K562 (cell line): ENCODE results near the gene B3GAT3. TPM values are rescaled to one million over a fixed set of nuclear protein-coding genes. Genes with fewer than 3 reads are reported as not detected.

Experiments used
- ATF3 ChIP-seq, 2 experiments: fragments of 450-650 bp in 1 of 2; sonication (generic) in 1 of 2; formaldehyde crosslinking in 1 of 2; IDR thresholded peaks in 1 of 2; conservative IDR thresholded peaks in 1 of 2; 2 replicates each; pipeline versions ENCODE4 v1.6.1 to v1.8.1; 2016 to 2023; ENCODE audit warnings: mild to moderate bottlenecking in 2 of 2, moderate library complexity in 2 of 2, inconsistent platforms in 1 of 2, missing genetic modification reagents in 1 of 2
- BCOR ChIP-seq: fragments of 450-650 bp; IDR thresholded peaks from 2 replicates; pipeline ENCODE4 v1.6.1; 2016
- CSDE1 ChIP-seq, 2 experiments: fragments of 450-650 bp; IDR thresholded peaks; 2 replicates each; pipeline ENCODE4 v1.6.1; 2016; ENCODE audit warnings: mild to moderate bottlenecking in 1 of 2
- DACH1 ChIP-seq: fragments of 450-650 bp; IDR thresholded peaks from 2 replicates; pipeline ENCODE4 v1.6.1; 2018; ENCODE audit not compliant: partially characterized antibody
- FOXM1 ChIP-seq, 2 experiments: fragments of 450-650 bp in 1 of 2; sonication (generic) in 1 of 2; formaldehyde crosslinking in 1 of 2; IDR thresholded peaks; 2 replicates each; pipeline versions ENCODE4 v1.6.1 to v1.9.0; 2017 to 2022; ENCODE audit warnings: low read depth in 2 of 2, mild to moderate bottlenecking in 2 of 2, missing genetic modification reagents in 1 of 2, moderate library complexity in 1 of 2
- JUND ChIP-seq, 2 experiments: IDR thresholded peaks; 2 replicates in 1 of 2; 3 replicates in 1 of 2; pipeline ENCODE4 v1.6.1; 2011; ENCODE audit warnings: borderline replicate concordance in 2 of 2, low read depth in 2 of 2, low read length in 2 of 2, improper control_type of control experiment in 1 of 2, missing biosample characterization in 1 of 2, missing genetic modification characterization in 1 of 2, missing genetic modification reagents in 1 of 2
- NBN ChIP-seq: fragments of 450-650 bp; IDR thresholded peaks from 2 replicates; pipeline ENCODE4 v1.6.1; 2016; ENCODE audit warnings: low read depth, mild to moderate bottlenecking
- NEUROD1 ChIP-seq: fragments of 150-350 bp; IDR thresholded peaks from 2 replicates; pipeline ENCODE4 v1.6.1; 2014; ENCODE audit warnings: borderline replicate concordance, low read length, low read depth; ENCODE audit not compliant: partially characterized antibody
- NFIX ChIP-seq: fragments of 250-450 bp; sonication (Bioruptor Pico); IDR thresholded peaks from 2 replicates; pipeline ENCODE4 v1.4.0; 2020; ENCODE audit warnings: low read depth, mild to moderate bottlenecking, moderate library complexity
- NFYB ChIP-seq: IDR thresholded peaks from 2 replicates; pipeline ENCODE4 v1.6.1; 2011; ENCODE audit warnings: mild to moderate bottlenecking, moderate library complexity; ENCODE audit not compliant: insufficient read length; ENCODE audit errors: extremely low read depth
- NR2C1 ChIP-seq, 2 experiments: fragments of 450-650 bp; IDR thresholded peaks; 2 replicates each; pipeline ENCODE4 v1.6.1; 2017; ENCODE audit warnings: mild to moderate bottlenecking in 2 of 2, antibody characterized with exemption in 1 of 2, inconsistent platforms in 1 of 2, missing compliant biosample characterization in 1 of 2, missing genetic modification characterization in 1 of 2
- RBM25 ChIP-seq: fragments of 200-400 bp; formaldehyde crosslinking; IDR thresholded peaks from 2 replicates; pipeline ENCODE4 v1.6.1; 2018; ENCODE audit warnings: low read length, low read depth, moderate library complexity; ENCODE audit not compliant: severe bottlenecking
- ZC3H8 ChIP-seq: fragments of 450-650 bp; IDR thresholded peaks from 2 replicates; pipeline ENCODE4 v1.6.1; 2017
- ZNF175 ChIP-seq: fragments of 200-800 bp; sonication (Bioruptor generic); IDR thresholded peaks from 2 replicates; pipeline ENCODE4 v1.6.1; 2016; ENCODE audit warnings: low read depth, mild to moderate bottlenecking, missing genetic modification characterization, missing compliant biosample characterization
- ZNF512 ChIP-seq: IDR thresholded peaks from 2 replicates; pipeline ENCODE4 v1.6.1; 2016; ENCODE audit warnings: missing genetic modification characterization, missing compliant biosample characterization
- ZNF639 ChIP-seq, 2 experiments: fragments of 200-800 bp in 1 of 2; sonication (Bioruptor generic) in 1 of 2; sonication (generic) in 1 of 2; formaldehyde crosslinking in 1 of 2; IDR thresholded peaks in 1 of 2; conservative IDR thresholded peaks in 1 of 2; 2 replicates each; pipeline versions ENCODE4 v1.5.0 to v1.6.1; 2016 to 2020; ENCODE audit warnings: missing compliant biosample characterization in 1 of 2, missing genetic modification characterization in 1 of 2, missing genetic modification reagents in 1 of 2
- ZNF740 ChIP-seq, 3 experiments: fragments of 200-800 bp in 1 of 3; sonication (Bioruptor generic) in 1 of 3; sonication (generic) in 1 of 3; formaldehyde crosslinking in 1 of 3; IDR thresholded peaks; 2 replicates each; pipeline versions ENCODE4 v1.6.1 to v1.8.0; 2016 to 2022; ENCODE audit warnings: mild to moderate bottlenecking in 2 of 3, missing compliant biosample characterization in 2 of 3, missing genetic modification characterization in 2 of 3, missing genetic modification reagents in 1 of 3
- ZNF79 ChIP-seq: fragments of 250-450 bp; sonication (Bioruptor Pico); IDR thresholded peaks from 2 replicates; pipeline ENCODE4 v1.4.0; 2020; ENCODE audit warnings: low read depth, mild to moderate bottlenecking, moderate library complexity
- polyA plus RNA-seq, 8 experiments: library from polyadenylated mRNA; depleted of rRNA in 4 of 8; stranded (reverse) in 5 of 8; unstranded in 3 of 8; fragments of >200 nt; fragmentation: Nextera tagmentation in 2 of 8; fragmentation: Illumina TruSeq in 1 of 8; extraction: Ambion mirVana in 2 of 8; extraction: Trizol in 1 of 8; gene quantifications; 2 replicates each; pipeline versions ENCODE4 v1.2.1 to v1.2.3, GENCODE V29; 2011 to 2014; ENCODE audit warnings: inconsistent platforms in 1 of 8, missing spikeins in 1 of 8
- total RNA-seq, 7 experiments: library from RNA; depleted of rRNA in 6 of 7; stranded (reverse); fragments of >200 nt in 6 of 7; fragmentation: Illumina TruSeq in 2 of 7; extraction: Trizol in 2 of 7; gene quantifications; 2 replicates each; pipeline versions ENCODE4 v1.2.1 to v1.2.3, GENCODE V29; 2011 to 2021; ENCODE audit warnings: low replicate concordance in 1 of 7

B3GAT3 gene
- total and polyA plus RNA-seq, 9 of the 15 experiments (the other 6 are each of a cell fraction or from before 2014, with no cell fraction given): 0.30 to 64.0 (median 21.4) TPM

GRCh38 chr11:62599069-62599696 lies 22.6 kb downstream of the B3GAT3 start (continued):
- TF ChIP-seq FOXM1 (IDR thresholded peaks at IDR 0.05; ENCODE audit: low read depth) (peak; percentile 81), FOXM1 (CRISPR knock-in tag; IDR thresholded peaks at IDR 0.05; ENCODE audit: low read depth) (no peak), ZNF175 (CRISPR knock-in tag) (0 out of 2 replicates have a peak, but pooled peaks have one; percentile 22), ATF3 (IDR thresholded peaks at IDR 0.05) (peak; percentile 27; the same call in 1 of the 2 replicates), ATF3 (CRISPR knock-in tag; conservative IDR thresholded peaks at IDR 0.05) (no peak), CSDE1 (IDR thresholded peaks at IDR 0.05) (0 out of 4 replicates have a peak, but pooled peaks of 1 of the 2 experiments have one; percentile 50), NR2C1 (IDR thresholded peaks at IDR 0.05) (peak; percentile 74), NR2C1 (tag; IDR thresholded peaks at IDR 0.05) (peak; percentile 73), DACH1 (no peak), ZNF79 (CRISPR knock-in tag) (no peak), JUND (IDR thresholded peaks at IDR 0.05; ENCODE audit: borderline replicate concordance, low read depth, low read length) (peak; percentile 60; the same call in 1 of the 2 replicates), JUND (tag; IDR thresholded peaks at IDR 0.05; ENCODE audit: borderline replicate concordance, low read depth, low read length) (peak; percentile 28; the same call in 1 of the 3 replicates), ZC3H8 (no peak), NEUROD1 (peak; percentile 57), NFIX (CRISPR knock-in tag) (peak; percentile 78), NBN (peak; percentile 81; the same call in 1 of the 2 replicates), ZNF639 (CRISPR knock-in tag; conservative IDR thresholded peaks at IDR 0.05 in 1 of 2, IDR thresholded peaks at IDR 0.05 in 1 of 2) (no peak), ZNF740 (CRISPR knock-in tag; IDR thresholded peaks at IDR 0.05) (peak; percentile 99), ZNF740 (tag; IDR thresholded peaks at IDR 0.05) (peak in 1 of 2 experiments; percentile 91; a peak in 2 of 4 replicates), BCOR (peak; percentile 8; the same call in 1 of the 2 replicates), NFYB (peak; percentile 59), ZNF512 (tag) (peak; percentile 96), RBM25 (peak; percentile 55)
